Skeletal muscle tissue (tissue), 4 donors: ENCODE data around the gene RIMBP2. TPM values are rescaled to one million over a fixed set of nuclear protein-coding genes. Genes with fewer than 3 reads are reported as not detected.

Experiments
- H3K27ac ChIP-seq: one replicate; pipeline ENCODE4 v1.7.0; 2013; ENCODE audit warnings: mild to moderate bottlenecking, low read depth, low read length, inconsistent platforms
- H3K27me3 ChIP-seq, 3 donors: one replicate each; pipeline ENCODE4 v1.7.0; 2013; ENCODE audit warnings: low read length in 3 of 3; ENCODE audit not compliant: control insufficient read depth in 3 of 3, insufficient read depth in 3 of 3
- H3K36me3 ChIP-seq, 3 donors: one replicate each; pipeline ENCODE4 v1.7.0; 2013; ENCODE audit warnings: low read length in 3 of 3; ENCODE audit not compliant: control insufficient read depth in 3 of 3, insufficient read depth in 3 of 3
- H3K4me1 ChIP-seq, 3 donors: one replicate each; pipeline ENCODE4 v1.7.0; 2013; ENCODE audit warnings: low read length in 3 of 3, mild to moderate bottlenecking in 3 of 3; ENCODE audit not compliant: control insufficient read depth in 3 of 3, insufficient read depth in 3 of 3
- H3K4me3 ChIP-seq, 3 donors: one replicate each; pipeline ENCODE4 v1.7.0; 2013; ENCODE audit warnings: low read length in 3 of 3
- H3K9ac ChIP-seq, 3 donors: one replicate each; pipeline ENCODE4 v1.7.0; 2013; ENCODE audit warnings: low read length in 3 of 3, mild to moderate bottlenecking in 3 of 3, moderate library complexity in 2 of 3, low read depth in 1 of 3
- H3K9me3 ChIP-seq, 3 donors: one replicate each; pipeline ENCODE4 v1.7.0; 2013; ENCODE audit warnings: low read length in 3 of 3; ENCODE audit not compliant: control insufficient read depth in 3 of 3
- total RNA-seq: library from RNA; depleted of rRNA; stranded (reverse); fragments of >200 nt; gene quantifications from one replicate; pipeline ENCODE4 v1.2.3, GENCODE V29; 2014
- donor health status: Osteomylitis.

RIMBP2 gene
- total RNA-seq, 1 donor from 2014 or later, result 2.6 TPM

DNA sequence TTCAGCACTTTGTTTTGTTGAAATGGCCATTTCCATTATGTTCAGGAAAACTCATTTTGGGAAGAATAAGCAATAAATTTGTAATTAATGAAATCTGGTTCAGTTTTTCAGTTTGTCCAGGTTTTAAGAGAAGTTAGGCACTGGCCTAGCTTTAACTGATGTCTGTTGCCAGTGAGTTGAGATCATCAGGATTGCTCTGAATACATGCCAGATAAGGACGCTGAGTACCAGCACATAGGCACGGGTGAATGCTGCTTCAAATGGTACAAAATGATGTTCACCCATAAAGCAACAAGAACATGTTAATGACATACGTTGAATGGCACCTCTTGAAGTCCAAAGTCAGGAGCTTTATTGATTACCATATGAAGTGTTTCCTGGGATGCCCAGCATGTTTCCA, 331.9 kb downstream of the RIMBP2 start:
- H3K4me3 ChIP-seq, result no peak overlapping the region
- H3K4me1 ChIP-seq, result no peaks in the 10 kb centered on the region
- H3K9ac ChIP-seq, result no peak overlapping the region
- H3K27me3 ChIP-seq, result no peaks in the 10 kb centered on the region
- no peak overlapping the region for H3K27ac ChIP-seq
- no peaks in the 10 kb centered on the region for H3K36me3 ChIP-seq
- no peaks in the 10 kb centered on the region for H3K9me3 ChIP-seq

DNA sequence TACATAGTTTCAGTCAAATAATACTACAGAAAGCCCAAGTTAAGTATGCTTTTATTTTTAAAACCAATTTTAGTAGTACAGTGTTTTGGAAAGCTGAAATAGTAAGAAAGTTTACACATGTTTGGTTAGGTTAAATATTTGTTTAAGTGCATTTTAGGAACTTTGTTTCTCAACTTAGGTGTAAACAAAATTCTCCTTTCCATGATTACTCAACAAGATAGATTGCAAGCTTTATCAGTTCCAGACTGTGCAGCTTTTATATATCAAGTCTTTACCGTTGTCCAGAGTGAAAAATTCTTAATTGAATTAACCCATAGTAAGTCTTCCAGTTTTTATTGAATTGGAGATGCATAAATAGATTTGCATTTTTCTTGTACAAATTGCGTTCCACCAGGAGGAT, 333.3 kb downstream of the RIMBP2 start:
- Histone ChIP-seq H3K9me3 (no peaks in the 10 kb centered on the region), H3K27me3 (no peaks in the 10 kb centered on the region), H3K36me3 (no peaks in the 10 kb centered on the region), H3K4me3 (no peak overlapping the region), H3K9ac (no peak overlapping the region), H3K27ac (no peak overlapping the region), H3K4me1 (no peaks in the 10 kb centered on the region)

DNA sequence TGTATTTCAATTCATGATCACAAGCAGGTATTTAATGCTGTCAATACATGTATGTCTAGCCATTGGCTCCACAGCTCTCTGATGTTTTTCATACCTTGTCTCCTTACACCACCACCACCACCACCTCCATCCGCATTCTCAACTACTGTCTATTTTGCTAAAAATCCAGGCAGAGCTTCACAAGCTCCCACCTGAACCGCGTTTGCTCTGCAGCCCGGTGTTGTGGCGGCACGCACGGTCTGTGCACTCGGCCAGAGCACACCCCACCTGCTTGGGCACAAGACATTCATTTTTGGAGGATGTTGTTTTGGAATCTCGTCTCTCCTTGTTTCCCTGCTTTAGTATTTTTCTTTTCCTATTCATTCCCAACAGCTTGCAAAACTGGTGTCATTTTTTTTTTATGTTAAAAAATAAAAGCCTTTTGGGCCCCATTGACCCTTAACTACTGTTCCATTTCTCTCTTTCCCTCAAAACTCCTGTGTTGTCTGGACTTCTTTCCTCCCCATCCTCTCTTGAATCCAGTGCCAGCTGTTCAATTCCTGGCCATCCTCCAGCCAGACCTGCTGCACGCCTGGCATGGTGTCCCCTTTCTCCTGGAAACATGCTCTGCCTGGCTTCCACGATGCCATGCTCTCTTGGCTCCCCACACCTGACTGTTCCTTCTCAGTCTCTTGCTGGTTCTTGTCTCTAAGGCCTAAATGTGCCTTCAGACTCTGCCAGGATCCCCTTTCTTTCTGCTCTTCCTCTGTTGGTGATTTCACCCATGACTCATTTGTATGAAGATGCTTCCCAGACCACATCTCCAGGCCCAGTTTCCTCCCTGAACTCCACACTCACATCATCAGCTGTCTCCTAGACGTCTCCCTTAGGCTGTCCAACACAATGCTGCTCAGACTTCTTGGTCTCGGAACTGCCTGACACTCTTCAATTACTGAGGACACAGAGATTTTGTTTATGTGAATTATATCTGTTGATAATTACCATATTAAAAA, 340.5 kb downstream of the RIMBP2 start:
- Histone ChIP-seq H3K9ac (no peak overlapping the region), H3K36me3 (no peaks in the 10 kb centered on the region), H3K9me3 (no peaks in the 10 kb centered on the region), H3K4me1 (no peaks in the 10 kb centered on the region), H3K27me3 (peaks cover 10 to 21% (median 14%) of the 10 kb centered on the region in 3 donors), H3K4me3 (no peak overlapping the region), H3K27ac (no peak overlapping the region)

DNA sequence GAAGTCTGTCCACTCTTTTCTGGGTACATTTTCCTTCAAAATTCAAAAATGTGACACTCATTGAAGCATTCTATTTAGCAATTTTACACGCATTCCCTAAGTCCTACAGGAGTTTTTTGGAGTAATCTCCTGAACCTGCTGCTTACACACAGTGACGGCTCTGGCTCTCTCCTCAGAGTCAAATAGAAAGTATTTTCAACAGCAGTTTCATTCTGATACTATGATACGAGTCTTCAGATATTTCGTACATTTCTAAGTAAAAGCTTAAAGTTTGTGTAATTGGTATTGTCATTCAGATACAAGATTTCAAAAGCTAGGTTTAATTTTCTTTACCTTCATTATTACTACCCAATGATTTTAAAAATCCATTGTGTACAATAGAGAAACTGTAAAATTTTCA, 342.0 kb downstream of the RIMBP2 start:
- Histone ChIP-seq H3K9me3 (no peaks in the 10 kb centered on the region), H3K27ac (no peak overlapping the region), H3K27me3 (peaks cover 10 to 21% (median 14%) of the 10 kb centered on the region in 3 donors), H3K4me3 (no peak overlapping the region), H3K4me1 (no peaks in the 10 kb centered on the region), H3K36me3 (no peaks in the 10 kb centered on the region), H3K9ac (no peak overlapping the region)

DNA sequence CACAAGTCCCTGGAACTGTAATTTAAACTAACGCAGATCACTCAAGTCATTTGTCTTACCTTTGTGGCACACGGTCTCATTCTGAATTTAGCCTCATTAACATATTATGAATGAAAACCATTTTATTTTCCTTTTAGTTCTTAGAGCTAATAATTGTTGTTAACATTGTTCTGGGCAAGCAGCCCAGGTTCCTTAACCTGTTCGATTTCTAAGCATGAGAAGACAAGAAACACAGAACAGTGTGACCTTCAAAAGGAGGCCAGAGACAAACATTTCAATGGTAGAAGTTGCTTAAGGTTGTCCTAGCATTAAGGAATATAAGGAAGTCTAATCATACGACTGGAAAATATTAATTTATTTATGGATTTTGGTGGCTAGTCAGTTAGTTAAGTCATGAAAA, 343.2 kb downstream of the RIMBP2 start:
- Histone ChIP-seq H3K27ac (no peak overlapping the region), H3K4me1 (no peaks in the 10 kb centered on the region), H3K36me3 (no peaks in the 10 kb centered on the region), H3K9ac (no peak overlapping the region), H3K9me3 (no peaks in the 10 kb centered on the region), H3K4me3 (no peak overlapping the region), H3K27me3 (peaks cover 10 to 21% (median 14%) of the 10 kb centered on the region in 3 donors)

DNA sequence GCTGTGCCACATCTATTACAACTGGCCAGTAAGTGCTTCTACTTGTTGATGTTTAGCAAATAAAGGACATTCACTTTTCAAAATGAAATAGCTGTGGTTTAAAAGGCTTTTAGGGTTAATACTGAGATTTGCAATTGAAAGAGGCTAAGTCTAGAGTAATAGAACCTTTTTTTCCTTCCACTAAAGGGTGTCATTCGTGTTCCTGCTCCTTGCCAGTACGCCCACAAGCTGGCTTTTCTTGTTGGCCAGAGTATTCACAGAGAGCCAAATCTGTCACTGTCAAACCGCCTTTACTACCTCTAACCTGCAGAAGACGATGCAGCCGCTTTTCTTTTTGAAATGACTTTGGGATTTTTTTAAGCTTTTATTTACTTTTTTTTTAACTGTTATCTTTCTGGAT, 344.8 kb downstream of the RIMBP2 start:
- H3K9me3 ChIP-seq, result peaks cover 0 to 2% (median 0%) of the 10 kb centered on the region in 3 donors

DNA sequence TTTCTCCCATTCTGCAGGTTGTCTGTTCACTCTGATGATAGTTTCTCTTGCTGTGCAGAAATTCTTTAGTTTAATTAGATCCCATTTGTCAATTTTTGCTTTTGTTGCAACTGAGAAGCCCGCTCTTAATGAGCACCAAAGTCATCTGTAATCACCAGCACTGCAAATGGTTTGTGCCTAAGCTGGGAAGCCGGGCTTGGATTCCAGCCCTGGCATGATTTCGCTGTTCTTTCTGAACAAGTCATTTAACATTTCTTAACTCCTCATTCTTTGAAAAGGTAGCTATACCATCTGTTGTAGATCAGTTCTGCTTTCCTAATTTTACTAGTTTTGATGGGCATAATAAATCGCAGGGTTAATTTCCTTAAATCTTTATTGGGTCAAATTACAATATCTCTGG, 346.3 kb downstream of the RIMBP2 start:
- Histone ChIP-seq H3K9ac (no peak overlapping the region), H3K9me3 (peaks cover 0 to 2% (median 0%) of the 10 kb centered on the region in 3 donors), H3K4me3 (no peak overlapping the region), H3K27ac (no peak overlapping the region), H3K36me3 (no peaks in the 10 kb centered on the region), H3K27me3 (peaks cover 4 to 19% (median 5%) of the 10 kb centered on the region in 3 donors), H3K4me1 (no peaks in the 10 kb centered on the region)

More for the DNA sequence above, 344.8 kb downstream of the RIMBP2 start:
- H3K27me3 ChIP-seq, result peaks cover 4 to 17% (median 10%) of the 10 kb centered on the region in 3 donors
- no peaks in the 10 kb centered on the region for H3K4me1 ChIP-seq
- H3K9ac ChIP-seq, result no peak overlapping the region
- no peaks in the 10 kb centered on the region for H3K36me3 ChIP-seq
- H3K27ac ChIP-seq, result no peak overlapping the region
- no peak overlapping the region for H3K4me3 ChIP-seq

DNA sequence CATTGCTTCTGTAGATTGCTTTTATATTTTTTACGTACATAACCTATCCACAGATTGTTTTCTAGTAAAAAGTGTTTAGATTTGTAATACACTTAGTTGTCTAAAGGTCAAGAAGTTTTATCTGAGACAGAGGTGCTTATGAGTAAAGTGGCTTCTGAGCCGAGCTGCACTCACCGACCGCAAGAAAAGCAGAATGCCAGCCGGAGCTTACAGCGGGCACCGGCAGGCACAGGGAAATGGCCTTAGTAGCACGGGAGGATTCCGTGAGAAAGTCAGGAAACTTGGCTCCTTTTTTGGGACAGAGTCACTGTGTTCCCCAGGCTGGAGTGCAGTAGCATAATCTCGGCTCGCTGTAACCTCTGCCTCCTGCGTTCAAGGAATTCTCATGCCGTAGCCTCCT, 348.6 kb downstream of the RIMBP2 start:
- Histone ChIP-seq H3K27ac (no peak overlapping the region), H3K27me3 (peaks cover 0 to 19% (median 5%) of the 10 kb centered on the region in 3 donors), H3K4me1 (no peaks in the 10 kb centered on the region), H3K4me3 (no peak overlapping the region), H3K9me3 (peaks cover 0 to 2% (median 0%) of the 10 kb centered on the region in 3 donors), H3K36me3 (no peaks in the 10 kb centered on the region), H3K9ac (no peak overlapping the region)

DNA sequence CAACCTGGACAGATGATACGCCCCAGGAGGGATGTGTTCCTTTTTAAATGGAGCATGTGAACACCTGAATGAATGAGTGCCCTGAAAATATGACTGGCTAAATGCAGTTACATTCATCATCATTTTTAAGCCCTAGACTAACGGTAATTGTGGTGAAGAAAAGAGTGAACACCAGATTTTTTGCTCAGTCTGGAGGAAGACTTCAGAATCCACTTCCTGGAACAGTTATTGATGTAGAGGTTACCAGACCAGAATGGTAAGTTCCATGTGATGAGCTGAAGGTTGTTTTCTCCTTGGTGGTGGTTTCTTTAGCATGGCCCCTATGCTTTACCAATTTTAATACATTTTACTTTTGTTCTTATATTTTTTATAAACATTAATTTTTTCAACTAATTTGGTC, 349.1 kb downstream of the RIMBP2 start:
- Histone ChIP-seq H3K27me3 (peaks cover 0 to 19% (median 5%) of the 10 kb centered on the region in 3 donors), H3K36me3 (no peaks in the 10 kb centered on the region), H3K9me3 (peaks cover 0 to 2% (median 0%) of the 10 kb centered on the region in 3 donors), H3K4me1 (no peaks in the 10 kb centered on the region), H3K9ac (no peak overlapping the region), H3K27ac (no peak overlapping the region), H3K4me3 (no peak overlapping the region)

DNA sequence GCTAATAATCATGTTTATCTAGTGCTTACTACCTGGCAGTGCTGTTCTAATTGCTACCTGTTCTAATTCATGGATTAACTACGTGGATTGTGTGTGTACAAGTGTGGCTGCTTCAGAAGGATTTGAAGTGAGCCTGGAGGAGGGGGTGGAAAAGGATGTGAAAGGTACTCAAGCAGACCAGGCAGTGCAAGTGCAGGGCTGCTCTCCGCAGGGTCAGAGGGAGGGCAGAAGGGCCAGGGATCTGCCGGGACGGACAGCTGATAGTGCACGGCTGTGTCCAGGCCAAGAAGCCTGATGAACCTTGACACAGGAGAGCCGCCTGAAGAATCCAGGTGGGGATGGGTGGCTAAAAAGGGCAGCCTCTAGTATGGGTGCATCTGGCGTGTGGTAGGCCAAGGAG, 349.9 kb downstream of the RIMBP2 start:
- Histone ChIP-seq H3K36me3 (no peaks in the 10 kb centered on the region), H3K27ac (no peak overlapping the region), H3K4me3 (no peak overlapping the region), H3K27me3 (peaks cover 0 to 20% (median 5%) of the 10 kb centered on the region in 3 donors), H3K9ac (no peak overlapping the region), H3K4me1 (no peaks in the 10 kb centered on the region), H3K9me3 (peaks cover 0 to 2% (median 0%) of the 10 kb centered on the region in 3 donors)
